Glutamatergic neuron (in vitro differentiated cells): Measurements from ENCODE around the gene SECISBP2L. TPM values are rescaled to one million over a fixed set of nuclear protein-coding genes. Genes with fewer than 3 reads are reported as not detected.

Experiments
- DNase-seq: peaks from one replicate; pipeline ENCODE4 v3.0.0; 2022
- H3K27ac Mint-ChIP-seq: one replicate; pipeline ENCODE4 v1.8.0; 2020; ENCODE audit warnings: mild to moderate bottlenecking, mixed read lengths, inconsistent platforms; ENCODE audit not compliant: unreplicated experiment
- H3K27me3 Mint-ChIP-seq: one replicate; pipeline ENCODE4 v1.8.0; 2020; ENCODE audit warnings: mild to moderate bottlenecking, moderate library complexity, mixed read lengths, inconsistent platforms; ENCODE audit not compliant: unreplicated experiment
- H3K36me3 Mint-ChIP-seq: one replicate; pipeline ENCODE4 v1.8.0; 2020; ENCODE audit warnings: mild to moderate bottlenecking, mixed read lengths, inconsistent platforms; ENCODE audit not compliant: unreplicated experiment
- H3K4me1 Mint-ChIP-seq: one replicate; pipeline ENCODE4 v1.8.0; 2020; ENCODE audit warnings: mild to moderate bottlenecking, low read depth, mixed read lengths, inconsistent platforms; ENCODE audit not compliant: unreplicated experiment
- H3K4me3 Mint-ChIP-seq: one replicate; pipeline ENCODE4 v1.8.0; 2020; ENCODE audit warnings: mild to moderate bottlenecking, mixed read lengths, inconsistent platforms; ENCODE audit not compliant: unreplicated experiment
- H3K9me3 Mint-ChIP-seq: one replicate; pipeline ENCODE4 v1.8.0; 2020; ENCODE audit warnings: mild to moderate bottlenecking, moderate library complexity, mixed read lengths, inconsistent platforms; ENCODE audit not compliant: unreplicated experiment
- total RNA-seq: library from RNA; stranded (reverse); fragmentation: NEBNext Ultra II Directional; extraction: Animal tissue kit (Norgen Biotek cat#: 25700); gene quantifications from one replicate; pipeline ENCODE4 v1.2.1, GENCODE V29; 2021; ENCODE audit not compliant: unreplicated experiment
- TF ChIP-seq, protein P1 (sequence below): fragments of 200-600 bp; sonication (generic); IDR thresholded peaks from one replicate; pipeline ENCODE4 v1.5.0; 2021; ENCODE audit not compliant: partially characterized antibody, unreplicated experiment

SECISBP2L gene
- total RNA-seq, 1 donor from 2014 or later = 60.2 TPM

DNA sequence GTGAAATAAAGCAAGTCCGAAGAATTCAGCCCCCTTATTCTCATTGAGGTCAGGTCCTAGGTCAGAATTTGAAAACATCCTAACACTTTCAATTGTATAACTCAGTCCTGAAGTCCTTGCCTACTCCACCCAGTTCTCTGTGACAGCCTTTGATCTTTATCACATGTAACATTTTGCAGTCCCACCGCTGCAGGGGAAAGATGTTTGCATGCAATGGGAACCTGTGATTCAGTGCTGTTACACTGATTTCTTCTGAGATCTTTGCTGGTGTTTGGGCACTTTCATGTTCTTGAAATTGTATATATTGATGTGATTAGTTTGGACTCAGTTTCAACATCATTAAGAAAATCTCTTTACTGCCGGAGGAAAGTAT lies 18.0 kb upstream of the SECISBP2L start:
- Mint-ChIP-seq H3K36me3 (no peaks in the 10 kb centered on the region), H3K27me3 (no peaks in the 10 kb centered on the region), H3K4me3 (no peak overlapping the region), H3K9me3 (peaks cover 1% of the 10 kb centered on the region), H3K4me1 (no peaks in the 10 kb centered on the region), H3K27ac (no peak overlapping the region)
- TF ChIP-seq, protein P1, sequence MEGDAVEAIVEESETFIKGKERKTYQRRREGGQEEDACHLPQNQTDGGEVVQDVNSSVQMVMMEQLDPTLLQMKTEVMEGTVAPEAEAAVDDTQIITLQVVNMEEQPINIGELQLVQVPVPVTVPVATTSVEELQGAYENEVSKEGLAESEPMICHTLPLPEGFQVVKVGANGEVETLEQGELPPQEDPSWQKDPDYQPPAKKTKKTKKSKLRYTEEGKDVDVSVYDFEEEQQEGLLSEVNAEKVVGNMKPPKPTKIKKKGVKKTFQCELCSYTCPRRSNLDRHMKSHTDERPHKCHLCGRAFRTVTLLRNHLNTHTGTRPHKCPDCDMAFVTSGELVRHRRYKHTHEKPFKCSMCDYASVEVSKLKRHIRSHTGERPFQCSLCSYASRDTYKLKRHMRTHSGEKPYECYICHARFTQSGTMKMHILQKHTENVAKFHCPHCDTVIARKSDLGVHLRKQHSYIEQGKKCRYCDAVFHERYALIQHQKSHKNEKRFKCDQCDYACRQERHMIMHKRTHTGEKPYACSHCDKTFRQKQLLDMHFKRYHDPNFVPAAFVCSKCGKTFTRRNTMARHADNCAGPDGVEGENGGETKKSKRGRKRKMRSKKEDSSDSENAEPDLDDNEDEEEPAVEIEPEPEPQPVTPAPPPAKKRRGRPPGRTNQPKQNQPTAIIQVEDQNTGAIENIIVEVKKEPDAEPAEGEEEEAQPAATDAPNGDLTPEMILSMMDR = no peak
- no peak for DNase-seq

DNA sequence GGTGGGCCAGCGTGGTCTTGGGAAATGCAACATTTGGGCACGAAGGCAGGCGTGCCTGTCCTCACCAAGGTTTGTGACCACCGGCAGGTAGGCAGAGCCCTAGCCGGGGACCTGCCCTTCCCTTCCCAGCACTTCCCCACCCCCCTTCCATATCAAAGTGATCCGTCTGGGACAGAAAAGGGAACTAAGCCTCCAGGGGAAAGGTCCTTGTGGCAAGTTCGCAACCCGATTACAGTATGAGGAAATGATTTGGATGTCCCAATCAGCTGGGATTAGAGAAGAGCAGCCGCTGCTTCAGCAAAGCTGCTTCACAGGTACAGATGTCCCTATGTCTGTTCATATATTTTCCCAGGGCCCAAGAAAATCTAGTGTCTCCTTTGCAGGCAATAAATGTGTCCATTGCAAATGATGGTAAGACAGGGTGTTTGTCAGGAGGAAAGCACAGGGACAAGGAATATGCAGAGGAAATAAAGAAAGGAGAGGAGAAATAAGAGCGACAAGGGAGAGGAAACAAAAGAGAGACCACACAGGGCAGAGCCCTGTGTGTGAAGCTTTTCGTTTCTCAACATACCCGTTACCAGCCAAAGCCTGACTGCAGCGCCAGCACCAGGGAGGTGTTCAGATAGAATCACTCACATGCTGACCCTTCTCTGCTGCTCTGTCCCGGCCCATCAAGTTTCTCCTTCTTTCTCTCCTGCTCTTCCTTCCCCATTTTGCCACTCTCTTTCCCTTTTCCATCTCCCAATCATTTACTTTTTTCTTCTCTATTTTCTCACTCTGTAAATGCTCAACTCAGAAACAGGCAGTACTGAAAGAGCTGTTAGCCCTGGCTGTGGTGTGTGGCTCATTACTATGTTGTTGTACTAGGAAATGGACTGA lies 17.4 kb upstream of the SECISBP2L start:
- no peaks in the 10 kb centered on the region for H3K4me1 Mint-ChIP-seq
- H3K27me3 Mint-ChIP-seq = no peaks in the 10 kb centered on the region
- H3K36me3 Mint-ChIP-seq = no peaks in the 10 kb centered on the region
- H3K27ac Mint-ChIP-seq = no peak overlapping the region
- DNase-seq = no peak
- H3K9me3 Mint-ChIP-seq = peaks cover 1% of the 10 kb centered on the region
- H3K4me3 Mint-ChIP-seq = no peak overlapping the region
- TF ChIP-seq, protein P1 = no peak

DNA sequence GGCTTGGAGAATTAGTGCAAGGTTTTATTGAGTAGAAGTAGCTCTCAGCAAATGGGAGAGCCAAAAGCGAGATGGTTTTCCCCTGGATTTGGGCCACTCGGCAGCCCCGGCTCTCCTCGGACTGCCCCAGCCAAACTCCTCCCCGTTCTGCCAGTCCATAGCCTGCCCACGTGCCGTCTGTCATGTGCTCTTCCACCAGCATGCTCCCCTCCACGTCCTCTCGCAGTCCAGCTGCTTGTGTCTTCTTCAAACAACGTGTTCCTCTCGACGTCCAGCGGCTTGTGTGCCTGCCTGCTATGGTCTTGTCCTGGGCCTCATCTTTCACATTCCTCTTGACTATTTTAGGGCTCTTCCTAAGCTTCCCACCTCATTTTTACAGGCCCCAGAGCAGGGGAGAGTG lies 16.7 kb upstream of the SECISBP2L start:
- Mint-ChIP-seq H3K9me3 (peaks cover 1% of the 10 kb centered on the region), H3K27me3 (no peaks in the 10 kb centered on the region), H3K4me1 (no peaks in the 10 kb centered on the region), H3K36me3 (no peaks in the 10 kb centered on the region), H3K27ac (no peak overlapping the region), H3K4me3 (no peak overlapping the region)
- TF ChIP-seq, protein P1 = no peak
- no peak for DNase-seq

DNA sequence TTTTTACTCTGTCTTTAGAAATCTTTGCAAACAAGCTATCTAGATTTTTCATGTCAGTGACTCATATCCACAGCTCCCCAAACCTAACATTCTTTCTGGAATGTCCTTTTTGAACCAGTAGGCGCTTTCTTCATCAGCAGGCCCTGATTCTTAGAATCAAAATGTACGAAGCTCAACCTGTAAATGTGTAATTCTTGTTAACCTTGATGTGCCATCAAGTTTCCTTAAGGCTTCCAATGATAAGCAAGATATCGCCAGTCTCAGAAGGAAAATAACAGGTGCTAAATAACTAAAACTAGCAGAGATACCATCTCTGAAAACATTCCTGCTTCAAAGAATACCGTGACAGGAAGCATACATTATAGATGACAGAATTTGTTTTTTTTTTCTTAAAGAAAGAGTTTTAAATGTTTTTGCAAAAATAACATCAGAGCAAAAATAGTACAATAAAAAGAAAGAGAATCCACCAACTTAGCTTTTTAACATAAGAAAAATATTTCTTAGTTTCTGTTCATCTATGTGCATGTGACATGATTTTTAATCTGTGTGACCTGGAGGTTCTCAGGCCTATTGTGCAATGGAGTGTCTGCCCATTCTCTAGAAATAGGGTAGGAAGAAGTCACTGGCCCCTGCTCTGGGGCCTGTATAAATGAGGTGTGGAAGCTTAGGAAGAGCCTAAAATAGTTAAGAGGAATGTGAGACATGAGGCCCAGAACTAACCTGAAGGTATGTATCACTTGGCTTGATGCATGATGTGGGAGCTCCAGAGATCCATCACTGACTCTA lies 14.7 kb upstream of the SECISBP2L start:
- no peak overlapping the region for H3K27ac Mint-ChIP-seq
- no peaks in the 10 kb centered on the region for H3K36me3 Mint-ChIP-seq
- TF ChIP-seq, protein P1 = no peak
- no peaks in the 10 kb centered on the region for H3K9me3 Mint-ChIP-seq
- no peak for DNase-seq
- H3K4me1 Mint-ChIP-seq = no peaks in the 10 kb centered on the region
- H3K27me3 Mint-ChIP-seq = no peaks in the 10 kb centered on the region
- no peak overlapping the region for H3K4me3 Mint-ChIP-seq

DNA sequence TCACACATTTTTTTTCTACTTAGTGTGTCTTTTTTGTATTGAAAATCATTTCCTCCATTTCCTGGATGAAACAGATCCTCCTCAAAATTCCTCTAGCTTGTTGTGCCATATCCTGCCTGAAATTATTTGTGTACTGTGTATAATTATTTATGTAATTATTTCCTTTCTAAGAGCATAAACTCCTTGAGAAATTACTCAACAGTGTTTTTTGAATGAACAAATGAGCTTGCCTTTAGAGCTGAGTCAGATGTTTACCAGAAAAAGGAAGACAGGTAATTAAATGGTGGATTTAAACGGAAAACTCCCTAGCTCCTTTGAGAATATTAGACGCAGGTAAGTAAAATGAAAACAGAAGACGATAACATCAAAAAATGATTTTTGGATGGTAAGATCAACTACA lies 13.2 kb upstream of the SECISBP2L start:
- H3K27me3 Mint-ChIP-seq = no peaks in the 10 kb centered on the region
- TF ChIP-seq, protein P1 = no peak
- H3K27ac Mint-ChIP-seq = no peak overlapping the region
- H3K4me1 Mint-ChIP-seq = no peaks in the 10 kb centered on the region
- no peaks in the 10 kb centered on the region for H3K36me3 Mint-ChIP-seq
- no peaks in the 10 kb centered on the region for H3K9me3 Mint-ChIP-seq
- no peak overlapping the region for H3K4me3 Mint-ChIP-seq
- DNase-seq = no peak
